Hepatic stellate cell (primary cell): ENCODE results near the gene CALR.
"Not testable (repeated sequence)": the region's sequence is repeated elsewhere in the genome, so short reads cannot be mapped to it uniquely, and the experiment has no call there.

Experiments
- DNase-seq: peaks from one replicate; pipeline ENCODE4 v3.0.0; 2011; ENCODE audit warnings: low spot score

CALR gene

DNA sequence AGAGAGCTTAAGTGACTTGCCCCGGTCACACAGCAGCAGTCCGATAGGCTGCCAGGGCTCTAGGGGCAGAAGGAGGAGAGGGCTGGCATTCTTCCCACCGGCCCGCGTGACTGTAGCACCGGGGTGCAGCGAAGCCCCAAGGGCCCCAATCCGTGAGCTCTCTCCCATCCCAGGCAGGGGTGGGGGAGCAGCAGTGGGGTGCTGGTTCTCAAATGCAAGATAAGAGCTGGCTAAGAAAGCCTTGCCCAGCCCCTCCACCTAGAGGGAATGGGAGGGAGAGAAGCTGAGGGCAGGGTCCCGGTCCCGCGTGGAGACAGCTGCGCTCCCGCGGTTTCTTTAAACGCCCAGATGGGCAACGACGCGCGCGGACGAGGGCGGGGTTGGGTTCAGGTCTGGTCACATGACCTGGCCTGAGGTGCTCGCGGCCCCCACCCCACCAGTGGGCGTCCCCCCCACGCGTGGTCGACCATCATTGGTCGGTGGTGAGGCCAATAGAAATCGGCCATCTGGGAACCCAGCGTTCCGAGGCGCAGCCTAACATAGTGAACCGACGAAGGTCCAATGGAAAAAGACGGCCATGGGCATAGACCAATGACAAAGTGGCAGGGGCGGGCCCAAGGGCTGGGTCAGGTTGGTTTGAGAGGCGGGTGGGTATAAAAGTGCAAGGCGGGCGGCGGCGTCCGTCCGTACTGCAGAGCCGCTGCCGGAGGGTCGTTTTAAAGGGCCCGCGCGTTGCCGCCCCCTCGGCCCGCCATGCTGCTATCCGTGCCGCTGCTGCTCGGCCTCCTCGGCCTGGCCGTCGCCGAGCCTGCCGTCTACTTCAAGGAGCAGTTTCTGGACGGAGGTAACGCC is at the start of gene CALR:
CALR (plus strand) TSS at position 683 of the 852 bp plus-strand sequence; CDS start at position 754, 71 bp downstream.
- DNase-seq: peak; percentile 100

DNA sequence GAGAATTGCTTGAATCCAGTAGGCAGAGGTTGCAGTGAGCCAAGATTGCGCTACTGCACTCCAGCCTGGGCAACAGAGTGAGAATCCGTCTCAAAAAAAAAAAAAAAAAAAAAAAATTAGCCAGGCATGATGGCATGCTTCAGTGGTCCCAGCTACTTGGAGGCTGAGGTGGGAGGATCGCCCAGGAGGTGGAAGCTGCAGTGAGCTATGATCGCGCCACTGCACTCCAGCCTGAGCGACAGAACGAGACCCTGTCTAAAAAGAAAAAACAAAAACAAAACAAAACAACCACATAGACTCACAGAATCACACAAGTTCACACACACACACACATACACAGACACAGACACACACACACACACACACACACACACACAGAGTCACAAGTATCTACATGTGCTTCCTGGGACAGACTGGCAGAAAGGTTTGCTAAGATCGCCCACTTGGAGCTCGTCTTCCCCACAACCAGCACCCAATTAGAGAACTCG is 48.1 kb upstream of the CALR start:
- DNase-seq: not testable (repeated sequence)

DNA sequence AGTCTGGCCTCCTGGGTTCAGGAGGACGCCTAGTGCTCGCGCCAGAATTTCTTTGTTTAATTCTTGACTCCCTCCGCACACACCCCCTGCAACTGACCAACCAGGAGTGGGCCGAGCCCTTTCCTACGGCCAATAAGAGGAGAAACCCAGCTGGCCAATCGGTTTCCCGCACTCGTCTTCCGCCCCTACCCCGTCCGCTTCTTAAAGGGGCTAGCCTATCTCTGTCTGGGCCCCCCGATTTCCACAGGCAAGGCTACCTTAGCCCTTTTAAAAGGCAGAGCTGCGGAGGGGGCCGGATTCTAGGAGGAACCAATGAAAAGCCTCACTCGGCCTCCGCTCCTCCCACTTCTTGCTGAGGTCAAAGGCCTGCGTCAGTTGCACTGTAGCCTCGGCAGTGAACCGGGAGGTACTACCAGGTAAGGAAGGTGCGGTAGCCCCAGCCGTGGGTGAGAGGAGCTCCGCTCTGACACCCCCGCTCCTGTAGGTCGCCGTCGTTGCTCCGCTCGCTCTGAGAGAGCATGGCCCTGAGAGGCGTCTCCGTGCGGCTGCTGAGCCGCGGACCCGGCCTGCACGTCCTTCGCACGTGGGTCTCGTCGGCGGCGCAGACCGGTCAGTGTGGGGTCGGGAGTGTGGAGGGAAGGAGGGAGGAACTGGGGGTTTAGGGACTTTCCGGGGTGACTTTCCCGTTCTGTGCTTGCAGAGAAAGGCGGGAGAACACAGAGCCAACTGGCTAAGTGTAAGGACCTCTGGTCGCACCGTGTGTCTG is 47.4 kb upstream of the CALR start, which contains the start of gene GCDH:
GCDH (plus strand) TSS at position 374 of the 766 bp plus-strand sequence; CDS start at position 519, 145 bp downstream.
- peak; percentile 100 for DNase-seq

DNA sequence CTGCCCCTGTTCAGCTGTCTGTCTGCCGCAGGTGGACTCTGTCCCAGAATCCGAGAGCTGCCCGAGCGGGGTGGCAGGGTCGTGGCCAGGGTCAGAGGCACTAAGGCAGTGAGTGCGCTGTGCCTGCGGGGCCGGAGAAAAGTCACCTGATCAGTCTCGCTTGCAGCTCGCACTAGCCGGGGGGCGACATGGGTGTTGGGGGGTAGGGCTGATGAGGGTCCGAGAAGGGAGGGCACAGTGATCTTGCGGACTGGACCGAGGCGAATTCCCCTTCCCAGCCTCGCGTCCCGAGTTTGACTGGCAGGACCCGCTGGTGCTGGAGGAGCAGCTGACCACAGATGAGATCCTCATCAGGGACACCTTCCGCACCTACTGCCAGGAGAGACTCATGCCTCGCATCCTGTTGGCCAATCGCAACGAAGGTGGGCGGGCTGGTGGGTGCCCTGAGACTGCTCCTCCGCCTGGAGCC is 46.8 kb upstream of the CALR start:
- no peak for DNase-seq

DNA sequence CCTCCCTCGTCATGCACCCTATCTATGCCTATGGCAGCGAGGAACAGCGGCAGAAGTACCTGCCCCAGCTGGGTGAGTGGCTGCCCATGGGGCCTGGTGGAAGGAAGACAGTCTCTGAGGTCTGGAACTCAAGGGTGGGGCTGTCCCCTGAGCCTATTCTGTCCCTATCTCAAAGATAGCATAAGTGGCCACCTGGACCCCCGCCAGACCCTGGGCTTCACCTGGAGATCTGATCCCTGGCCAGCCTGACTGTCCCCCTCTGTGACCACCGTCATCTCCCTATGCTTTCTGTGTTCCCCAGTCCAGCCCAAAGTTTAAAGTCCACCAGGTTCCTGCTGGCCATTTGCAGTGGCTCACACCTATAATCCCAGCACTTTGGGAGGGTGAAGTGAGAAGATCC is 44.8 kb upstream of the CALR start:
- DNase-seq: no peak

DNA sequence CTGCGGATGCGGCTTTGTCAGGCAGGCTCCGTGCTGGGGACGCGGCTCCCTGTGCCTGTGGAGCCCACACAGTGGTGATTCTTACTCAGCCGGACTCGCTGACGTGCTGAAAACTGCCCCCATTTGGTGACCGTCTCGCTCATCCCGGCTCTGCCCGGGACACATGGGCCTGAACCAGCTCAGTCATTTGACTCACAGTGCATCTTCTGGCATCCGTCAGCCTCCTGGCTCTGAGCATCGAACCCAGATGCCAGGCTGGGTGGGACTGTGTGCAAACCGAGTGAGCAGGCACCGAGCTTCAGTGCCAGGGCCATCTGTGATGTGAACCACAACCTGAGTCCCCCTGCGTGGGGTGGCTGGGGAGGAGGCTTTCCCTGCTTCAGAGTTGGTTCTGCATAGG is 41.9 kb upstream of the CALR start:
- no peak for DNase-seq

DNA sequence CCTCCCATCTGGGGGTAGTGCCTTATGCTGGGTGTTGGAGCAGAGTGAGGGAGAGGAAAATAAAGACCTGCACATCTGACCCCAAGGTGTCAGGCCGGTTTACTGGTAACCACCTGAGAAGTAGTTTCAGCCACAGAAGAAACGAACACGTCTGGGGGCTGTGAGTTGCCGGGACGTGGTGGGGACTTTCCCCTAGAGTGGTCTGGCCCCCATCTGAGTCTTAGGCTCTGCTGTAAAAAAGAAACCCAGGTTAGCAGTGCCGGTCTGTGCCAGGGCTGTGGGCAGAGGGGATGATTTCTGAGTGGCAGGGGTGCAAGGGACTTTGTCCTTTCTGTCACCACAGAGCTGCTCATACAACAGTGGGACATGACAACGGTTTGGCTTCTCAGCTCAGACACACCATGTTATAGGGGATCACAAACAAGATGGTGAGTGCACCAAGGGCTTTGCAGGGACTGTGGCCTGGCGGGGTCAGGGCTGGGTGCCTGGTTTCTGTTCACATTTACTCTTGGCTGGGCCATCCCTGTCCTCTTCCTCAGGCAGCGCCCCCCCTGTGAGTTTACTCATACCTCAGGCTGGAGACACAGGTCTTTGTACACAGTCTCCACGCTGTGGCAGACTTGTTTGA is 38.4 kb upstream of the CALR start:
- no peak for DNase-seq

DNA sequence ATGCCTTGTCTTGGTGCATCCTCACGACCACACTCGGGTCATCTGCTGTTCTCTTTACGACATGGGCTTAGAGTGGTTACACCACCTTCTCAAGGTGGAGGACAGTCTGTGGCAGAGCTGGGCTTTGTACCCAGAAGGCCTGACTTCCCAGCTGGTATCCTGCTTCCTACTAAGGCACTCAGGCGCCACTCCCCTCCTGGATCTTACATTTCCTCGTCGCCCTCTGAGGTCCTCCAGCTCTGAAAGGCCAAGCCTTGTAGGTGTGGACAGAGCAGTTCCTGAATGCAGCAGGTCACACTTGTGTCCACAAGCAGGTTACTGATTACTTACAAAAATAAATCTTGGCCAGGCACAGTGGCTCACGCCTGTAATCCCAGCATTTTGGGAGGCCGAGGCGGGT is 31.2 kb upstream of the CALR start:
- no peak for DNase-seq

DNA sequence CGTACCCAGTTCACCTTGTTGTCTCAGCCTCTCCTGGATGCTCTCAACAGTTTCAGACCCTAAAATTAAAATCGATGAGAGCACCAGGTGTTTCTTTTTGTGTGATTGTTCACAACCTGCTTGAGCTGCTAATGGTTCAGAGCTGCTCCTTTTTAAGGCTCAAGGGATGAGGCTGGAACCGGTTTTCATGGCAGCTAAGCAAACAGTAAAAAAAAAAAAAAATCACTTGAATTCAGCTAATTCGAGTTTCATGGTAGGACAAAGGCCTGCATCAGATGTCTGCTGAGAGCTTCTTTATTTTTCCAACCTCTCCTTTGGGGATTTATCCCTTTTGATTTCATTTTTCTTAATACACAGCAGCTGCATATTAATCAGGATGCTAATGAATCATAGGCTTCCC is 25.8 kb upstream of the CALR start:
- DNase-seq: no peak

DNA sequence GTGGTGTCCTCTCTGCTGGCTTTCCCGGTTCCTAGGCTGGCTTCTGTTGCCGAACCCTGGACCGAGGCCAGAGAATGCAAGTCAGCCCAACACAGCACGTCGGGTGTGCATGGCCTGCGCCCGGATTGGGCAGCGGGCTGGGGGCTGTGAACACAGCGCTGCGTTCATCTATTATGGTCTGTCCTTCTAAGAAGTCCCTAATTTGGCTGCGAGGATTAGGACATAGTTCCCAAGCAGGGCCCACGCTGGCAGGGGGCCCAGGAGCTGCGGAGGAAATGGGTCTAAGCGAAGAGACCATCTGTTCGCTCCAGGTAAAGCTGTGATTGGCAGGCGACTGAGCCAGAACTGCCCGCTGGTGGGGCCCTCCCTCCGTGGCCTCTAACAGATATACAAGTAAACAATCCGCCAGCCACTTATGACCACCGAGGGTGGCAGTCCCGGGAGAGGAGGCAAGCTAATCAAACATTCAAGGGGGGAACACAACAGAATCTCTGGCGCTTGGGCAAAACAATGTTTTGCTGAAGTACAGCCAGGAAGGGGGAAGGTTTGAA is 25.3 kb upstream of the CALR start:
- peak; percentile 45 for DNase-seq

DNA sequence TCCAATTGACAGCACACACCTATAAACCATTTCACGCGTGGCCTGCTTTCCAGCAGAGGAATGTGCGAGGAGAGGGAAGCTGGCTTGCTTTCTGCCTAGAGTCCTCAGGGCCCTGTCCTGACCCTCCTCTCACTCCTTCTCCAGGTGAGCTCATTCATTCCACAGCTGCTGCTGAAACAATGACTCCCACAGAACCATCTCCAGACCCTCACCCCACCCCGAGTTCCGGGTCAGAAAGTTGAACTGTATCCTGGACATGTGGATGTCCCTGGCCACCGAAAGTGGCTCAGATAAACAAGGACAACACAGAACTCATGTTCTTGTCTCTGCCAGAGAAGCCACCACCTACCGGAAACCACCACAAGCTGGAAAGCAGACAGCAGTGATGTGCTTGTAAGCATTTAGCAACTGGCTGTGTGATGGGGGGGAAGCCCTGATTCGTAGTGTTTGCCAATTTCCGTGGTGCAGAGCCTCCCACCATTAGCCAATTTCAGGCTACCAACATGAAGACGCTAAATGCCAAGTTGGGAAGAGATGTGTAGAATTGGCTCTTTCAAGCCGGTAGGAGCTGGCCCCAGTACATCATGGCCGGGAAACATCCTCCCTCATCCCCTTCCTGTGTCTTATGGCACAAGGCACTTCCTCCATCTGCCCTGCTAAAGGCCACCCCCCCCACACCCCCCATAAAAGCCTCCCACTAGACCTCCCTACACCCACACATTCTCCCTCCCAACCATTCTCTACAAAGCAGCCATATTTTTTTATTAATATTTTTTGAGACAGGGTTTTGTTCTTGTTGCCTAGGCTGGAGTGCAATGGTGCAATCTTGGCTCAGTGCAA is 24.3 kb upstream of the CALR start:
- DNase-seq: no peak

DNA sequence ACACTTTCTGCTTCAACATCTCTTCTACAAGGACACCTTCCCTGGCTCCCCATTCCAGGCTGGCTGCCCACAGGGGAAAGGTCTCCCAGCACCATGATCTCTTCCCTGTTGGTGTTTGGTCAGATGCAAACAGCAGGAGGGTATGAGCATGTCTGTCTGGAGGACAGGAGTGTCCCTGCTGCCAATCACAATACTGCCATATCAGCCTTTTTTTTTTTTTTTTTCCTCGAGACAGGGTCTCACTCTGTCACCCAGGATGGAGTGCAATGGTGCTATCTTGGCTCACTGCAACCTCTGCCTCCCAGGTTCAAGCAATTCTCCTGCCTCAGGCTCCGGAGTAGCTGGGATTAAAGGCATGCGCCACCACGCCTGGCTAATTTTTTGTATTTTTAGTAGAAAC is 22.5 kb upstream of the CALR start:
- DNase-seq: not testable (repeated sequence)

DNA sequence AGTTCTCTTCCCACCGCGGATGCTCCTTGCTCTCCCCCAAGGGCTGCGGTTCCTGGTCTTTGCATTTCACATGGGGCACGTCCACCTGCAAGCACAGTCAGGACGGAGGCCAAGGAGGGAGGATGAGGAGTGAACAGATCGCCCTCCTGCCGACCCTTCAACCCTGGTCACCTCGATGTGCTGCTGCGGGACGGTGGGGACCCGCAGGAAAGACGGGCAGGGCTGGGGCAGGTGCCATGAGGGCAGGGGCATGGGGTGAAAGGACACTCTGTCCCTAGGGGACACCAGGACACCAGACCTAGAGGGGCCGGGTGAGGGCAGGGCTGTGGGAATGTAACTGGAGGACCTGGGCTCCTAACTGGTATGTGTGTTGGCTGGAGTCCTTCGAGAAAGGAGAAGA is 20.2 kb upstream of the CALR start:
- DNase-seq: no peak

DNA sequence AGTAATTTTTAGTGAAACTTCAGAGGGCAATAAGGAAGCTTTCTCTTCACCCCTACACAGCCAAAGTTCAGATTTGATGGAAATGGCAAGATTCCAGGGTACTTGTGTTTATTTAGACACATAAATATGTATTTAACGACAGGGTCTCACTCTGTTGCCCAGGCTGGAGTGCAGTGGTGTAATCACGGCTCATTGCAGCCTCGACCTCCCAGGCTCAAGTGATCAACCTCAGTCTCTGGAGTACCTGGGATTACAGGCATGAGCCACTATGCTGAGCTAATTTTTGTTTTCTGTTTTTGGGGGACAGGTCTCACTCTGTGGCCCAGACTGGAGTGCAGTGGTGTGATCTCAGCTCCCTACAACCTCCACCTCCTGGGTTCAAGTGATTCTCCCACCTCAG is 17.4 kb upstream of the CALR start:
- DNase-seq: no peak

DNA sequence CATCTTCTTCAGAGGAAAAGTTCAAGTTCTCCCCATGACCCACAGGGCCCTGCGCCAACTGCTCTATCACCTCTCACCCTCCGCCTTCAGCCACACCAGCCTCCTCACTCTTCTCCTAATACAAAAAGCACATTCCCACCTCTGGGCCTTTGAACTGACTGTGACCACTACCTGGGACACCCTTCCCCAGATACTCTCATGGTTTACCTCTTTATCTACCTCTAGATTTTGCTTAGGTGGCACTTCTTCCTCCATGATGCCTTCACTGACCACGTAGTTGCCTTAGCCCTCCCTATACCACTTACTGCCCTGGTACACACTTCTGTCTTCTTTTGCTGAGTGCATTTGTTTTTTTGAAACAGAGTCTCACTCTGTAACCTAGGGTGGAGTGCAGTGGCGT is 15.4 kb upstream of the CALR start:
- no peak for DNase-seq

DNA sequence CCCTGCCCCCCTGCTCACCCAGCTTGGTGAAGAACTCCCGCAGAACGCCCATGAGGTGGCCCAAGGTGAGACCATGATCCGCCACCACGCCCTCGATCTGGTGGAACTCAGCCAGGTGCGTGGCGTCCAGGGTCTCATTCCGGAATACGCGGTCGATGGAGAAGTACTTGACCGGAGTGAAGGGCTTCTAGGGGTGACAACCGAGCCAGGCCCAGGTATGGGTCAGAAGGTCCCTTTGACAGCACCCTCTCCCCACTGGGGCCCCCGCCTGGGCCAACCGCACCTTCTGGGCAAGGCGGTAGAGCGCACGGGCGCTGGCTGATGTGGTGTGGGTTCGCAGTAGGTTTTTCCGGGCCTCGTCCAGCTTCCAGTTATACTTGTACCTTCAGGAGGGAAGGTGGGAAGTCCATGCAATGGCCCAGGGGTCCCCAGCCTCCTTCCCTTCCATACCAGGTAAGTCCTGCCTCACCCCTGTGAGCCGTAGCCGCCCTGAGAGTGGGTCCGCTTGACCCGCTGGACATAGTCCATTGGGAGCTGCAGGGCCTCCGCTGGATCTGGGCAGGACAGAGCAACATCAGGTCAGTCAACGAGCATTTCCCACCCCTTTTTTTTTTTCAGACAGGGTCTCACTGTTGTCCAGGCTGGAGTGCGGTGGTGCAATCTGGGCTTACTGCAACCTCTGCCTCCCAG is 13.6 kb upstream of the CALR start:
- DNase-seq: no peak

DNA sequence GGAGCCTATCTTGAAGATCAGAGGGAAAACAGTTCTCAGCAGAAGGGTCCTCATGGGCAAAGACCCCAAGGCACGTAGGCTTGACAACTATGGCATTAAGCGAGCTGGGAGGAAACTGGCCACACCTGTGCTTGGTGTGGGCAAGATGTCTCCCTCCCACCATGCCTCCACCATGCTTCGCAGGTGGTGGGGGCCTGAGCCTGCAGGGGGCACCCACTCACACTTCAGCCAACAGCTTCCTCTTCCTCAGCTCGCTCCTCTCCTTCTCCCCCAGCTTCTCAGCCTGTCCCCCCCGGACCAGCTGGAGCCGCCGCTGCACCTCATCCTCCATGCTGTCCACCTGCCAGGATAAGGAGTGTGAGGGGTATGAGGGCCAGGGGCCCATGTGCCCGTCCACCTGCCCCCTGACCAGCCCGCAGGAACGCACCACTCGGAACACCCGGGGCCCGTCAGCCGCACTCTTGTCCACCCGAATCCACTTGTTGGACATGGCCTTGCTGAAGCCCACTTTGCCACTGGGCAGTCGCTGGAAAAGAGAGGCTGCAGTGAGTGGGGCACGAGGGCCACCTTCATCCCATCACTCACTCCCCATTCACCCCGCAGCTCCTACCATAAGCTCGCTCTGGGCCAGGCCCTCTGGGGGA is 8.3 kb upstream of the CALR start:
- DNase-seq: no peak

DNA sequence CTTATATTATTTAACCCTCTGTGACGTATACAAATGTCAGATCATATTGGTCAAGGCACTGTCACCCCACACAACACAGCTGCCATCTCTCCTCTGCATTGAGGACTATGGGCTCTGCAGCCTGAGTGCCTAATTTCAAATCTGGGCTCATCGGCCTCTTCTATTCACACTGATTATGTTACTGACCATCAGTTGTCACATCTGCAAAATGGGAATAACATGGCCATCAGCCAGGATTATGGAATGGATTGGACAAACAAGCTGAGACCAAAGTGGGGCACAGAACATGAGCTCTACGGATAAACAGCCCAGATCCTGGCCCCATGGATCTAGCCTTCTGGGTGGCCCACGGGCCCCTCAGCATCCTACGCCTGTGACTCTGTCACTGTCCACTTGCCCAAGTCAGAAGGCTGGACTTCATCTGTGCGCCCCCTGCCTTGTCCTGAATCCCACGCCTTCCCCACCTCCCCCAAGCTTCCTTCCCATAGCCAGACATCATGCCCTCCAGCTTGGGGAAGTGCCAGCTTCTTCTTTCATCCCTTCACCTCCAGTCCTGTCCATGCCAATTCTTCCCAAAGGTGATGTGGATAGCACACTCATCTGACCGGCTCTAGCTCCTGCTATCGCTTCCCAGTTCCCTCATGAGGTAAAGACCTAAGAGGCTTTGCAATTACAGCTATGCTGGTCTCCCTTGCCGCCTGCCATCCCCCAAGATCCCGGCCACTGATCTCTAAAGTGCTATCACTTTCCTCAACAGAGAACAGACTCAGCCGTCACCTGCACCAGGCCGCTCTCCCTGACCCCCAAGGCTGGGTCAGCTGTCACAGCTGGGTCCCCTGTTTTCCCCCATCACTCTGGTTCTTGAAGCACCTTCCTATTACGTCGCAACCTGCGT is 5.8 kb upstream of the CALR start:
- DNase-seq: no peak
